ENCODE data around the gene PCYT2.

The PCYT2 gene

GRCh38 chr17:81851423-81851822 is 59.8 kb downstream of the PCYT2 start:
- no peak for DNase-seq
